Left kidney (tissue), 1 donor: Measurements from ENCODE around the gene MT2A. TPM values are rescaled to one million over a fixed set of nuclear protein-coding genes. Genes with fewer than 3 reads are reported as not detected.

Source experiments
- polyA plus RNA-seq: library from polyadenylated mRNA; unstranded; fragments of 120-200 nt; gene quantifications from one replicate; pipeline ENCODE4 v1.2.1, GENCODE V29; 2013; ENCODE audit not compliant: insufficient read length

MT2A gene
- polyA plus RNA-seq, 1 donor = 19.0 TPM

Other genes starting within 250 kb of the MT2A start
- gene AMFR, start 183.0 kb upstream of the MT2A start, polyA plus RNA-seq = 143 TPM
- gene NUDT21, start 157.3 kb upstream of the MT2A start, polyA plus RNA-seq = 155 TPM
- 42.2 TPM for gene OGFOD1, start 157.0 kb upstream of the MT2A start, polyA plus RNA-seq
- 122 TPM for gene BBS2, start 88.6 kb upstream of the MT2A start, polyA plus RNA-seq
- gene MT4, start 43.5 kb upstream of the MT2A start, polyA plus RNA-seq = not detected
- 1.5 TPM for gene MT3, start 19.1 kb upstream of the MT2A start, polyA plus RNA-seq
- gene MT1E, start 17.2 kb downstream of the MT2A start, polyA plus RNA-seq = 26.6 TPM
- 0.30 TPM for gene MT1M, start 24.1 kb downstream of the MT2A start, polyA plus RNA-seq
- gene MT1A, start 30.1 kb downstream of the MT2A start, polyA plus RNA-seq = not detected
- gene MT1B, start 43.3 kb downstream of the MT2A start, polyA plus RNA-seq = 0.47 TPM
- gene MT1F, start 49.4 kb downstream of the MT2A start, polyA plus RNA-seq = 57.5 TPM
- 56.6 TPM for gene MT1G, start 59.5 kb downstream of the MT2A start, polyA plus RNA-seq
- gene MT1H, start 61.2 kb downstream of the MT2A start, polyA plus RNA-seq = 15.7 TPM
- gene MT1X, start 73.9 kb downstream of the MT2A start, polyA plus RNA-seq = 36.2 TPM
- 101 TPM for gene NUP93, start 121.5 kb downstream of the MT2A start, polyA plus RNA-seq